IMR-90 (cell line): ENCODE measurements around the gene BRD8. TPM values are rescaled to one million over a fixed set of nuclear protein-coding genes. Genes with fewer than 3 reads are reported as not detected.

Experiments
- ATAC-seq: fragments of 200-7000 bp; cut with Tn5 transposase; 2 replicates; pipeline ENCODE4 v1.9.1; 2020; ENCODE audit warnings: low read depth, mild to moderate bottlenecking, moderate library complexity
- BruUV-seq: library from RNA; stranded (reverse); fragments of 400-500 nt; replicated peaks from 2 replicates; lab custom pipeline; 2021; lab: Mats Ljungman, UMichigan
- CTCF ChIA-PET: fragments of 300-600 bp; formaldehyde crosslinking; extraction: SDS; loops from one replicate; lab custom pipeline; 2021; ENCODE audit warnings: antibody characterized with exemption; lab: Yijun Ruan, JAX
- POLR2A ChIA-PET: fragments of 300-600 bp; sonication (Branson Sonifier 250); formaldehyde crosslinking; loops from one replicate; lab custom pipeline; 2022; ENCODE audit warnings: antibody characterized with exemption; ENCODE audit not compliant: unreplicated experiment; lab: Charles Lee
- DNase-seq: peaks from one replicate; pipeline ENCODE4 v3.0.0; 2013
- H2AFZ ChIP-seq: replicated peaks from 2 replicates; pipeline ENCODE3; 2013; ENCODE audit warnings: low read length, mild to moderate bottlenecking; ENCODE audit not compliant: poor library complexity
- H2AK5ac ChIP-seq: 2 replicates; pipeline ENCODE4 v1.6.1; 2013; ENCODE audit warnings: low read depth, low read length, inconsistent platforms
- H2AK9ac ChIP-seq: replicated peaks from 2 replicates; pipeline ENCODE3; 2013; ENCODE audit warnings: mild to moderate bottlenecking, low read depth, low read length, moderate library complexity; ENCODE audit not compliant: poor library complexity
- H2BK120ac ChIP-seq: 2 replicates; pipeline ENCODE4 v1.6.1; 2013; ENCODE audit warnings: low read depth, low read length, inconsistent platforms
- H2BK15ac ChIP-seq: 3 replicates; pipeline ENCODE4 v1.6.1; 2013; ENCODE audit warnings: low read depth, low read length, inconsistent platforms
- H2BK20ac ChIP-seq: 2 replicates; pipeline ENCODE4 v1.6.1; 2013; ENCODE audit warnings: low read depth, mild to moderate bottlenecking, inconsistent platforms, low read length, moderate library complexity
- H2BK5ac ChIP-seq: 2 replicates; pipeline ENCODE4 v1.6.1; 2013; ENCODE audit warnings: mild to moderate bottlenecking, low read depth, low read length, inconsistent platforms; ENCODE audit not compliant: poor library complexity, severe bottlenecking
- H3K14ac ChIP-seq: replicated peaks from 2 replicates; pipeline ENCODE4 v1.6.1; 2013; ENCODE audit warnings: low read depth, low read length, inconsistent platforms
- H3K18ac ChIP-seq: 2 replicates; pipeline ENCODE4 v1.6.1; 2013; ENCODE audit warnings: low read depth, low read length, control low read depth
- H3K23ac ChIP-seq: 2 replicates; pipeline ENCODE4 v1.6.1; 2013; ENCODE audit warnings: low read depth, low read length, inconsistent platforms
- H3K27ac ChIP-seq: 2 replicates; pipeline ENCODE4 v1.5.1; 2013; ENCODE audit warnings: mild to moderate bottlenecking, control low read depth, low read length; ENCODE audit not compliant: insufficient read depth
- H3K27me3 ChIP-seq: 2 replicates; pipeline ENCODE4 v1.6.1; 2013; ENCODE audit warnings: low read length; ENCODE audit not compliant: control insufficient read depth, insufficient read depth
- H3K36me3 ChIP-seq: 2 replicates; pipeline ENCODE4 v1.6.1; 2013; ENCODE audit warnings: low read length, mixed read lengths; ENCODE audit not compliant: control insufficient read depth, insufficient read depth
- H3K4ac ChIP-seq: 2 replicates; pipeline ENCODE4 v1.6.1; 2013; ENCODE audit warnings: low read depth, low read length, inconsistent platforms
- H3K4me1 ChIP-seq: 2 replicates; pipeline ENCODE4 v1.6.1; 2013; ENCODE audit warnings: low read length, mixed read lengths; ENCODE audit not compliant: control insufficient read depth, insufficient read depth
- H3K4me2 ChIP-seq: 2 replicates; pipeline ENCODE4 v1.6.1; 2013; ENCODE audit warnings: low read depth, mild to moderate bottlenecking, control low read depth, low read length, moderate library complexity
- H3K4me3 ChIP-seq: 2 replicates; pipeline ENCODE4 v1.5.1; 2013; ENCODE audit warnings: low read depth, mild to moderate bottlenecking, control low read depth, low read length, moderate library complexity; ENCODE audit not compliant: insufficient read depth
- H3K56ac ChIP-seq: 2 replicates; pipeline ENCODE4 v1.6.1; 2013; ENCODE audit warnings: low read length, inconsistent platforms; ENCODE audit not compliant: insufficient read depth; ENCODE audit errors: extremely low read depth
- H3K79me1 ChIP-seq, 2 experiments: 2 replicates each; pipeline ENCODE4 v1.6.1; 2013; ENCODE audit warnings: low read length in 2 of 2, inconsistent platforms in 1 of 2, low read depth in 1 of 2
- H3K9ac ChIP-seq: 2 replicates; pipeline ENCODE4 v1.6.1; 2013; ENCODE audit warnings: low read depth, low read length, control low read depth
- H3K9me1 ChIP-seq: 2 replicates; pipeline ENCODE4 v1.6.1; 2013; ENCODE audit warnings: low read length, inconsistent platforms; ENCODE audit not compliant: insufficient read depth
- H3K9me3 ChIP-seq: 2 replicates; pipeline ENCODE4 v1.6.1; 2013; ENCODE audit warnings: low read length; ENCODE audit not compliant: control insufficient read depth, insufficient read depth
- H4K20me1 ChIP-seq: 2 replicates; pipeline ENCODE4 v1.6.1; 2013; ENCODE audit warnings: low read length, inconsistent platforms; ENCODE audit not compliant: insufficient read depth
- H4K5ac ChIP-seq: 2 replicates; pipeline ENCODE4 v1.6.1; 2013; ENCODE audit warnings: mild to moderate bottlenecking, low read depth, low read length, control low read depth
- H4K8ac ChIP-seq, 2 experiments: 2 replicates each; pipeline ENCODE4 v1.6.1; 2013; ENCODE audit warnings: low read depth in 2 of 2, low read length in 2 of 2, control low read depth in 1 of 2, inconsistent platforms in 1 of 2
- H4K91ac ChIP-seq: 2 replicates; pipeline ENCODE4 v1.6.1; 2013; ENCODE audit warnings: low read depth, low read length, inconsistent platforms; ENCODE audit not compliant: insufficient read depth
- BHLHE40 ChIP-seq: fragments of 150-350 bp; IDR thresholded peaks from 2 replicates; pipeline ENCODE4 v1.6.1; 2016; ENCODE audit warnings: mild to moderate bottlenecking, low read depth, low read length
- CEBPB ChIP-seq: IDR thresholded peaks from 2 replicates; pipeline ENCODE4 v1.6.1; 2012; ENCODE audit warnings: low read depth, low read length, improper control_type of control experiment
- FOS ChIP-seq: fragments of 150-350 bp; IDR thresholded peaks from 2 replicates; pipeline ENCODE4 v1.6.1; 2016; ENCODE audit warnings: low read depth, low read length
- MAFK ChIP-seq: IDR thresholded peaks from 2 replicates; pipeline ENCODE4 v1.6.1; 2012; ENCODE audit warnings: low read depth, low read length, improper control_type of control experiment
- MXI1 ChIP-seq: IDR thresholded peaks from 2 replicates; pipeline ENCODE4 v1.6.1; 2012; ENCODE audit warnings: low read depth, mild to moderate bottlenecking, low read length, moderate library complexity, borderline replicate concordance
- POLR2A ChIP-seq: IDR thresholded peaks from 2 replicates; pipeline ENCODE4 v1.6.1; 2012; ENCODE audit warnings: mild to moderate bottlenecking, low read depth, low read length
- RAD21 ChIP-seq: IDR thresholded peaks from 2 replicates; pipeline ENCODE4 v1.6.1; 2012; ENCODE audit warnings: low read length, improper control_type of control experiment
- RCOR1 ChIP-seq: IDR thresholded peaks from 2 replicates; pipeline ENCODE4 v1.6.1; 2012; ENCODE audit warnings: mild to moderate bottlenecking, low read length, improper control_type of control experiment; ENCODE audit not compliant: insufficient replicate concordance
- WGBS, 2 experiments: methylation state at CpG; one replicate each; pipeline versions ENCODE4 v1.1.5 to v1.1.7; 2013; ENCODE audit warnings: missing lambda C conversion rate in 2 of 2; ENCODE audit not compliant: insufficient read length in 1 of 2; ENCODE audit errors: extremely low coverage in 2 of 2; 5-methylcytosine and 5-hydroxymethylcytosine counted together
- dilution Hi-C: fragments of 300-500 bp; cut with HindIII; formaldehyde crosslinking; loops from one replicate; pipeline ENCODE4 v1.14.3; 2018; ENCODE audit warnings: low sequenced_read_pairs; ENCODE audit not compliant: unreplicated experiment
- in situ Hi-C: fragments of 300-500 bp; cut with MboI; formaldehyde crosslinking; loops from 3 replicates; pipeline ENCODE4 v1.14.3; 2019; ENCODE audit warnings: low sequenced_read_pairs, inconsistent platforms, mixed read lengths
- intact Hi-C: fragments of 100-400 bp; cut with micrococcal nuclease; formaldehyde crosslinking; loops from 2 replicates; pipeline ENCODE4 v1.10.0; 2022
- polyA plus RNA-seq, 3 experiments: library from polyadenylated mRNA; depleted of rRNA; stranded (reverse); fragments of >200 nt; gene quantifications; 2 replicates each; pipeline ENCODE4 v1.2.3, GENCODE V29; 2012; ENCODE audit warnings: low replicate concordance in 1 of 3
- total RNA-seq: library from RNA; depleted of rRNA; stranded (reverse); fragments of >200 nt; gene quantifications from 2 replicates; pipeline ENCODE4 v1.2.3, GENCODE V29; 2012
- TF ChIP-seq, protein P1 (sequence below): fragments of 150-350 bp; IDR thresholded peaks from 2 replicates; pipeline ENCODE4 v1.6.1; 2017; ENCODE audit warnings: mild to moderate bottlenecking, antibody characterized with exemption, low read length, low read depth

The BRD8 gene
- total and polyA plus RNA-seq, 2 of the 4 experiments (the other 2 are of a cell fraction), result 36.9 to 43.6 TPM

DNA sequence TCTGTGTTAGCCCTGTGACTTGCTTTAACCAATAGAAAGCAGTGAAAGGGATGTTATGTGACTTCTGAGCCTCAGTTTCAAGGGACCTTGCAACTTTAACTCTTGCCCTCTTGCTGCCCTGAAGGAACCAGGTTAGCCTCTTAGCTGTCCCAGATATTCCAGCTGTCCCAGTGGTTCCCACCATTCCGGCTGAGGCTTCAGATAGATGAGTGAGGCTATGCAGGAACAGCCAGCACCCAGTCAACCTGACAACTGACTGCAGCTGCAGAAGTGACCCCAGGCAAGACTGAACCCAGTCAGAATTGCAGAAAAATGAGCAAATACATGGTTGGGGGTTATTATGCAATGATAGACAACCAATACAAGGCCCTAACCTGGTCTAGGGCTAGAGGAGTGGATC lies 45.1 kb upstream of the BRD8 start:
- no CpG with 5 or more reads among the region's 1 CpG for WGBS, 2 experiments
- DNase-seq, result no peak
- Histone ChIP-seq H3K18ac (no peak overlapping the region), H3K4me1 (no peaks in the 10 kb centered on the region), H2AK9ac (no peak overlapping the region), H2BK20ac (no peak overlapping the region), H4K8ac (no peak overlapping the region), H3K79me1 (no peaks in the 10 kb centered on the region), H3K4me3 (no peak overlapping the region), H3K23ac (no peak overlapping the region), H4K5ac (no peak overlapping the region), H3K9ac (no peak overlapping the region), H2AK5ac (no peak overlapping the region), H3K9me1 (no peaks in the 10 kb centered on the region), H4K91ac (no peak overlapping the region), H2BK120ac (no peak overlapping the region), H2BK5ac (no peak overlapping the region), H3K27ac (no peak overlapping the region), H3K9me3 (peaks cover 7% of the 10 kb centered on the region), H3K27me3 (peaks cover 10% of the 10 kb centered on the region), H3K4me2 (no peak overlapping the region), H3K56ac (no peak overlapping the region), H4K20me1 (no peaks in the 10 kb centered on the region), H3K36me3 (no peaks in the 10 kb centered on the region), H2AFZ (no peak overlapping the region), H3K14ac (no peak overlapping the region), H3K4ac (no peak overlapping the region), H2BK15ac (no peak overlapping the region)
- TF ChIP-seq MAFK, result no peak
- no peak for TF ChIP-seq MXI1
- TF ChIP-seq RAD21, result no peak
- no peak for TF ChIP-seq RCOR1
- TF ChIP-seq FOS, result no peak
- TF ChIP-seq, protein P1, sequence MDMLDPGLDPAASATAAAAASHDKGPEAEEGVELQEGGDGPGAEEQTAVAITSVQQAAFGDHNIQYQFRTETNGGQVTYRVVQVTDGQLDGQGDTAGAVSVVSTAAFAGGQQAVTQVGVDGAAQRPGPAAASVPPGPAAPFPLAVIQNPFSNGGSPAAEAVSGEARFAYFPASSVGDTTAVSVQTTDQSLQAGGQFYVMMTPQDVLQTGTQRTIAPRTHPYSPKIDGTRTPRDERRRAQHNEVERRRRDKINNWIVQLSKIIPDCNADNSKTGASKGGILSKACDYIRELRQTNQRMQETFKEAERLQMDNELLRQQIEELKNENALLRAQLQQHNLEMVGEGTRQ, result no peak
- no peak for TF ChIP-seq CEBPB
- no peak for TF ChIP-seq POLR2A
- TF ChIP-seq BHLHE40, result no peak
- dilution Hi-C loops (no loop called here), intact Hi-C loops (loop anchor here (2.0 kb wide), 1 partner anchor 187 kb away; no protein-coding TSS in a partner anchor), in situ Hi-C loops (loop anchor here (10.0 kb wide), 1 partner anchor 191 kb away; no protein-coding TSS in a partner anchor)
- CTCF ChIA-PET, result interaction anchor here (0.7 to 1.1 kb wide), 4 partner anchors 10 to 66 kb away, joined by 3 to 8 read pairs (median 4); partner anchors contain the start of gene CDC23
- no peak for ATAC-seq
- POLR2A ChIA-PET, result no interaction called here
- BruUV-seq, result no TSS peak
